Endometrium (tissue), 2 donors: Measurements from ENCODE around the gene F2R.
A peak's percentile ranks its signal among the peaks of the same experiment; 100 is the strongest.
"Not testable (repeated sequence)": the region's sequence is repeated elsewhere in the genome, so short reads cannot be mapped to it uniquely, and the experiment has no call there.

Experiments
- FAIRE-seq: peaks from 2 replicates; lab custom pipeline; 2012; peaks lifted over from hg19 to GRCh38; lab: Jason Lieb, UNC
- donor health status: control.
- donor health status: control.

F2R gene

GRCh38 chr5:76761118-76761517 is 45.2 kb downstream of the F2R start:
- FAIRE-seq = not testable (repeated sequence)

DNA sequence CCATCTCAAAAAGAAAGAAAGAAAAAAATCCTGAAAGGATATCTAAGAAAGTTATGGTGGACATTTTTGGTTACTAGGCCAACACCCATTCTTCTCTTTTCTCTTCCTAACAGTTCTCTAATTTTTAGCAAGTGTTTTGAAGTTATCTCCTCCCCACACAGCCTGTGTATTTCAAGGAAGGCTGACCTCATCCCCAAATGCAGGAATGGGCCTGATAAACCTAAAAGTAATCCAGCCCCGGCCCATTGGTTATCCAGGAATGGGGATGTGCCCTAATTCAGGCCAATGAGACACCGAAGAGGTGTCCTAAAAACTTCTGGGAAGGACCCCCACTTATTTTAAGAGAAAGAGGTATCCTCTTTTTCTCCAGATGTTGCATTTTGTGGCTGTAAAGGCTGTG is 46.6 kb downstream of the F2R start:
- FAIRE-seq = no peak

DNA sequence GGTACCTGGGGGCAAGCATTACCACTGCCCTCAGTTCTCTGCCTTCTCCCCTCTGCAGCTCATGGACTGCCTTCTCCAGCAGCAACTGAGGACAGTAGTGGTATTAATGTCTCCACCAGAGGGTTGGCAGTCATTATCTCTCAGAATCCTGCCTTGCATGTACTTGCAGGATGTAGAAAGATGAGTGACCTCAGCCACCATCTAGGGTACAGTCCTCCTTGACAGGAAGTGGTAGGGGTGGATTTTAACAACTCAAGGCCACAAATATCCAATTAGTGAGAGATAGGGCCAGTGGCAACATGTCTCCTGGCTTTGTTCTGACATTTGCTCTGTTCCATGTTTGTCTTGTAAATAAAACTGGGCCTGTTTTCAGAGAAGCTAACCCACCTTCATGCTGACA is 47.2 kb downstream of the F2R start:
- no peak for FAIRE-seq

DNA sequence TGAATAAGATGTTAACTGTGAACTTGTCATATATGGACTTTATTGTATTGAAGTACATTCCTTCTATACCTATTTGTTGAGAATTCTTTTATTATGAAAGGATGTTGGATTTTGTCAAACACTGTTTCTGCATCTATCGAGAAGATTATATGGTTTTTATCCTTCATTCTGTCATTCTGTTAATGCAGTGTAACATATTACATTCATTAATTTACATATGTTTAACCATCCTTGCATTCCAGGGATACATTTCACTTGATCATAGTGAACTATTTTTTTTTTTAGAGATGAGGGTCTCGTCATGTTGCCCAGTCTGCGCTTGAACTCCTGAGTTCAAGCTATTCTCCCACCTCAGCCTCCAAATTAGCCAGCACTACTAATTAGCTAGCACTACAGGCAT is 48.4 kb downstream of the F2R start:
- no peak for FAIRE-seq

- FAIRE-seq = no peak
These were observed 49.3 kb downstream of the F2R start for GRCh38 chr5:76765249-76765648.

DNA sequence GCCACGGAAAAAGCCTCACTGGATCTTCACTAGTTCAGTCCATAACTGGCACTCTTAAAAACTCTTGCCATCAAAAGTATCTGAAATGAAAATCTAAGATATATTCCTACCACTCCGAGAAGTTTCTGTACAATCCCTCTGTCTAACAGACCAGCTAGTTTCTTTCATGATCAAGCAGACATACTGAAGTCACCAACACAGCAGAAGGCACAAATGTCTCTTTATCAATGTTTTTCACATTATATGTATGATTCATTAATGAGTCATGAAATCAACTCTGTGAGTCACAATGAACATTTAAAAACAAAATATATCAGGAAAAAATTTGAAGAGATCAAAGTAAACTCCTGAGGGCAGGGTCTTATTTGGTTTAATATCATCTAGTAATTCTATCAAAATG is 50.8 kb downstream of the F2R start:
- no peak for FAIRE-seq

GRCh38 chr5:76771041-76771440 is 55.1 kb downstream of the F2R start:
- not testable (repeated sequence) for FAIRE-seq

- peak; percentile 94 for FAIRE-seq
These were observed 55.9 kb downstream of the F2R start for GRCh38 chr5:76771705-76772405.

GRCh38 chr5:76775921-76776320 is 60.0 kb downstream of the F2R start:
- FAIRE-seq = no peak

- FAIRE-seq = no peak
These were observed 60.5 kb downstream of the F2R start for GRCh38 chr5:76776391-76776790.

DNA sequence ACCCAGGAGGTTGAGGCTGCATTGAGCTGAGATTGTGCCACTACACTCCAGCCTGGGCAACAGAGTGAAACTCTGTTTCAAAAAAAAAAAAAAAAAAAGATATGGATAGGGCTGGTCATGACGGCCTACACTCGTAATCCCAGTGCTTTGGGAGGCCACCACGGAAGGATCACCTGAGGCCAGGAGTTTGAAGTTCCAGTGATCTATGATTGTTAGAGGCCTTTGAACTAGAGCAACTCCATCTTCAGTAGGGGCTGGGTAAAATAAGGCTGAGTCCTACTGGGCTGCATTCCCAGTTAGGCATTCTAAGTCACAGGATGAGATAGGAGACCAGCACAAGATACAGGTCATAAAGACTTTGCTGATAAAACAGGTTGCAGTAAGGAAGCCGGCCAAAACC is 64.7 kb downstream of the F2R start:
- not testable (repeated sequence) for FAIRE-seq

- no peak for FAIRE-seq
These were observed 65.8 kb downstream of the F2R start for GRCh38 chr5:76781775-76782174.

DNA sequence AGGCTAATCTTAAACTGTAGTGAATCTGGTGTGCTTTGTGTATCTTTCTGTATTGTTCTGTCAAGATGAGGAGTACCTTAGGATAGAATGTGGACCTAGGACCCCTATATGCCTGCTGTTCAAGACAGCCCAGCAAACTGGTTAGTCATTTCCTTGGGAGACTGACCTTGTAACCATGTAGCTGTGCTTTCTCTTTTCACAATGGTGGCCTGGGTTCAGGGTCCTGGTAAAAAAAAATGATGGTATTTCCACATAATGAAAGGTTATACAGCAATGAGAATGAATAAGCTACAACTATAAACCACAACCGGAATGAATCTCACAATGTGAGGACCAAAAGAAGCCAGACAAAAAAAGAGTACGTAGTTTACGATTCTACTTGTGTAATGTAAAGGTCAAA is 66.5 kb downstream of the F2R start:
- no peak for FAIRE-seq
